ENCODE measurements around the gene OPN4. TPM values are rescaled to one million over a fixed set of nuclear protein-coding genes. Genes with fewer than 3 reads are reported as not detected.

Gene OPN4
- total and polyA plus RNA-seq, 2 of the 8 experiments (the other 6 are each of a cell fraction or from before 2014, with no cell fraction given): not detected

GRCh38 chr10:86646532-86646931 is 7.8 kb upstream of the OPN4 start (continued):
- no peak for TF ChIP-seq USF2 (IDR thresholded peaks at IDR 0.05; ENCODE audit: low read length)
- TF ChIP-seq ZNF274 (IDR thresholded peaks at IDR 0.05; ENCODE audit: borderline replicate concordance, extremely low read depth, low read length): no peak
- TF ChIP-seq BCL11A (IDR thresholded peaks at IDR 0.05; ENCODE audit: low read depth in 2 of 2, low read length in 2 of 2): no peak
- no peak for TF ChIP-seq RXRA (IDR thresholded peaks at IDR 0.05; ENCODE audit: insufficient read depth, low read depth, low read length)
- no peak for TF ChIP-seq SP1 (IDR thresholded peaks at IDR 0.05; ENCODE audit: low read depth, low read length)
- TF ChIP-seq EP300 (IDR thresholded peaks at IDR 0.05; ENCODE audit: borderline replicate concordance in 1 of 2, low read depth in 2 of 2, low read length in 2 of 2): no peak
- TF ChIP-seq KDM1A (IDR thresholded peaks at IDR 0.05; ENCODE audit: borderline replicate concordance, low read length): no peak
- TF ChIP-seq CHD7 (IDR thresholded peaks at IDR 0.05; ENCODE audit: insufficient replicate concordance, low read length): no peak
- no peak for TF ChIP-seq SIN3A (conservative IDR thresholded peaks at IDR 0.05 in 1 of 2, IDR thresholded peaks at IDR 0.05 in 1 of 2; ENCODE audit: low read depth in 1 of 2, low read length in 2 of 2)

All from H1 (cell line).